ENCODE results near the gene FAP. TPM values are rescaled to one million over a fixed set of nuclear protein-coding genes. Genes with fewer than 3 reads are reported as not detected.
A peak's percentile ranks its signal among the peaks of the same experiment; 100 is the strongest.

The FAP gene
- total RNA-seq, 2 experiments from 2014 or later = not detected

DNA sequence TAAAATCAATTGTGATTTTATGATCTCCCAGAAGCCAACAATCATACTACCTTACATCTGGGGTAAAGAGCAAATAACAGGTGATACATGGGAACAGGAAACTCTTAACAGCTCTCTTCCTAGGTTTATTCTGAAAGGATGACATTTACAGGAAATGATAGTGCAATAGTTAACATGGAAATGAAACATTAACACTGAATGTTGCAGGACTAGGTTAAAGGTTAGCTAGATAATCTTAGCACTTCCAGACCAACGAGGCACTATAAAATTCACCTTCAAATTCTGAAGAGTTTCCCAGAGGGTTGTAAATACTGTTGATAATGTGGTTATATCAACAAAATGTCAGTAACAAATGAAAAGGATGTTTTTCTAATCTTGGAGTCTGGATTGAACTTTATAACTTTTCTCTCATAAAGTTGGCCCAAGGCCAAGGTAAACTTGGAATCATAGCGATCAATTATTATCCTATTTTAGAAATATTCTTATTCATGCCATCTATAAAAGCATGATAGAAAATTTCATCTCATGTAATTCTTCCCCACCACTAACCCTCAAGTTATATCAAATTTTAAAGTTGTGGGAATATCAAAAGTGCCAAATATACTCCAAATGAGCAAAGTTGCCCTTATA is 58.3 kb downstream of the FAP start:
- Mint-ChIP-seq H3K27me3 (peaks cover 4% of the 10 kb centered on the region), H3K4me3 (no peak overlapping the region), H3K36me3 (ENCODE audit: low read depth) (no peaks in the 10 kb centered on the region), H3K27ac (no peak overlapping the region), H3K4me1 (peaks cover 4% of the 10 kb centered on the region), H3K9me3 (ENCODE audit: low read depth) (no peaks in the 10 kb centered on the region)
- ChIA-PET POLR2A (no interaction called here), CTCF (interaction anchor here (0.6 to 1.3 kb wide), 3 partner anchors 60 to 150 kb away, joined by 3 to 4 read pairs (median 4); no protein-coding TSS in a partner anchor)
- no peak for DNase-seq
- no peak for ATAC-seq
- intact Hi-C loops (cut with DNase I, micrococcal nuclease) = no loop called here

DNA sequence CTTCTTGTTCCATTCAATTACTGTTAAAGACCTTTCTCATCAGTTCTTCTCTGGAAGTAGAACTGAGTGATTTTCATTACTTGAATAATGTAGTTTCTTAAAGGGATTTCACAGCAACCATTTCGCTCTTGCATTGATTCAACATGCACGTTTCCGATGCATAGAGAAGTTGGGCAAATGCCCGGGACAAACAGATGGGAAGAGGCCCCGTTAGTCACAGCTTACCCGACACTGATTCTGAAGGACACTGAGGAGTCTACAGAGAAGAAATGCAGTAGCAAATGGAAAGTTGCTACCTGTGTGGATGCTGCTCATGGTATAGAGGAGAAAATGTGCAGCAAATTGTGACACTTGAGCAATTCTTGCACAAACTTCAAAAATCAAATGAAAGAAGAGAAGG is 58.9 kb downstream of the FAP start:
- POLR2A ChIA-PET = no interaction called here
- CTCF ChIA-PET = interaction anchor here (0.6 kb wide), 2 partner anchors 114 to 151 kb away, joined by 3 to 4 read pairs; no protein-coding TSS in a partner anchor
- Mint-ChIP-seq H3K4me3 (no peak overlapping the region), H3K9me3 (ENCODE audit: low read depth) (no peaks in the 10 kb centered on the region), H3K36me3 (ENCODE audit: low read depth) (no peaks in the 10 kb centered on the region), H3K27ac (no peak overlapping the region), H3K4me1 (peaks cover 4% of the 10 kb centered on the region), H3K27me3 (peaks cover 6% of the 10 kb centered on the region)
- intact Hi-C loops (cut with DNase I, micrococcal nuclease) = no loop called here
- DNase-seq (no peak), ATAC-seq (no peak)

DNA sequence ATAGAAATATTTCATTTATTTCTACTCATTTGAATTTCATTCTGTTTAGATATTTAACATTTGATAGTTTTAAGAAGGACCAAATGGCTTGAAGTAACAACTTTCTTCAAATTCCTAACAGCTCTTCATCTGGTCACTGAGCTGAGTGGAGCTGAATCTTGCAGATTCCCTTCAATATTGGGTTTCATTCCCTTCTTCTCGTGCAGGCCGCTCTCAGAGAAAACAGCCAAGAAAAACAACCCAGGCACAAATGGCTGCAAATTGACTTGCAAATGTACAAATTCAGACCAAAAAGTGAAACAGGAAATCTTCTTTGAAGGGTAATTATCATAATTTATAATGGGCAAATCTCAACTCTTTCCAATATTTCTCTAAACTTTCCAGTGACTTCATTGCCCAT is 60.9 kb downstream of the FAP start:
- no peak for ATAC-seq
- intact Hi-C loops (cut with DNase I, micrococcal nuclease) = no loop called here
- ChIA-PET CTCF (interaction anchor here (1.0 to 1.5 kb wide), 3 partner anchors 14 to 39 kb away, joined by 3 read pairs; no protein-coding TSS in a partner anchor), POLR2A (no interaction called here)
- H3K27me3 Mint-ChIP-seq = peaks cover 12% of the 10 kb centered on the region
- no peak overlapping the region for H3K27ac Mint-ChIP-seq
- H3K4me1 Mint-ChIP-seq = peaks cover 4% of the 10 kb centered on the region
- H3K9me3 Mint-ChIP-seq (ENCODE audit: low read depth) = no peaks in the 10 kb centered on the region
- no peak overlapping the region for H3K4me3 Mint-ChIP-seq
- H3K36me3 Mint-ChIP-seq (ENCODE audit: low read depth) = no peaks in the 10 kb centered on the region
- DNase-seq = no peak

DNA sequence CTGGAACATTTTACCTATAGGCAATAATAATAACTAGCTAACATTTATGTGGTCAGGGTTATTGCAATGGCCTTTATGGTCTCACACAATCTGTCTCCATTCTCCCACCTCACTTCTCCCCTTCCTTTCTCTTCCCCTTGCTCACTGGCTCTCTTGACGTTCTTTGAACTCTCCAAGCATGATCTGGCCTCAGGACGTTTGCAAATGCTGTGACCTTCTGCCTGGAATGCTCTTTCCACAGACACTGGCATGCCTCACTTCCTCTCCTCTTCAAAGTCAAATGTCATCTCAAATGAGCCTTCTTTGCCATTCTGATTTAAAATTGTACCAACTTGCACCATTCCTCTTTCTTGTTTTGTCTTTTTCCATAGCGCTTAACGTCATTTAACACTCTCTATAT is 65.9 kb downstream of the FAP start:
- Mint-ChIP-seq H3K27me3 (peaks cover 23% of the 10 kb centered on the region), H3K4me3 (no peak overlapping the region), H3K27ac (no peak overlapping the region), H3K4me1 (no peaks in the 10 kb centered on the region), H3K36me3 (ENCODE audit: low read depth) (no peaks in the 10 kb centered on the region), H3K9me3 (ENCODE audit: low read depth) (no peaks in the 10 kb centered on the region)
- ATAC-seq = no peak
- CTCF ChIA-PET = interaction anchor here (1.0 kb wide), 1 partner anchor 25 kb away, joined by 5 read pairs; the partner anchor contains the start of gene GCG
- POLR2A ChIA-PET = no interaction called here
- intact Hi-C loops (cut with DNase I, micrococcal nuclease) = no loop called here
- no peak for DNase-seq

DNA sequence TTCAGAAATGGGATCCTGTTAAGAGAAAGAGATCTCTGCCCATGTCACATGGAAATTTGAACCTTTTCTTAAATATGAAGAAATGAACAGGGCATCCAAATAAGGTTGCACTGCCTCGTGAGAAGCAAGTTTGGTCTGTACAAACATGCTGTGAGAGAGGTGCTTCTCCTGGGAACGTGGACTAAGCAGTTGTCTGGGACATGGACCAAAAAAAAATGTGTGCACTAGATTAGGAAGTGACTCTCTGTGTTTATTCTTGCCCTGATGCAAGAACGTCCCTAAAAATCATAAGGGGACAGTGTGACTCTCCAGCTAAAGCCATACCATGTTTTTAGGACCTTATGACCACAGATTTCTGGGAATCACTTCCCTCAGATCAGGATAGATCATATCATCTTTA is 67.5 kb downstream of the FAP start:
- POLR2A ChIA-PET = interaction anchor here (0.6 kb wide), 1 partner anchor 358 kb away, joined by 4 read pairs; no protein-coding TSS in a partner anchor
- Mint-ChIP-seq H3K27ac (no peak overlapping the region), H3K36me3 (ENCODE audit: low read depth) (no peaks in the 10 kb centered on the region), H3K4me1 (no peaks in the 10 kb centered on the region), H3K9me3 (ENCODE audit: low read depth) (no peaks in the 10 kb centered on the region), H3K4me3 (no peak overlapping the region), H3K27me3 (peaks cover 23% of the 10 kb centered on the region)
- DNase-seq (no peak), ATAC-seq (no peak)
- intact Hi-C loops (cut with DNase I, micrococcal nuclease) = no loop called here
- CTCF ChIA-PET = no interaction called here

DNA sequence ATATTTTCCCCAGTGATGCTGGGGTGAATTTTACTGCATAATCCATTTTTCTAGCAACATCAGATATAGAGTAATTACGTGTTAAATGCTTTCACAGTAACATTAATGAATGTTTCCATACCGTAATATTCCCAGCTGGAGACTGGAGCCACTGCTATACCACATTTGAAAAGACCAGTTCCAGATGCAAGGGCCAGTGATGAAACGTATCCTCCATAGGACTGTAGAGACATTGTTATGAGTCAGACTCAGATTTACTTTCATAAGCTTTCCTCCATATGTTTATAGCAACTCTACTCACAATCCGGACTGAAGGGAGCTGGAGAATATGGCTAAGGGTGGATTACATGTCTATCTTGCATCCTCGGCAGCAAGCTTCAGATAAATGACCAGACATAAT is 68.5 kb downstream of the FAP start:
- Mint-ChIP-seq H3K27me3 (peaks cover 19% of the 10 kb centered on the region), H3K4me3 (no peak overlapping the region), H3K4me1 (no peaks in the 10 kb centered on the region), H3K36me3 (ENCODE audit: low read depth) (no peaks in the 10 kb centered on the region), H3K9me3 (ENCODE audit: low read depth) (no peaks in the 10 kb centered on the region), H3K27ac (no peak overlapping the region)
- ChIA-PET CTCF (no interaction called here), POLR2A (no interaction called here)
- ATAC-seq = no peak
- no peak for DNase-seq
- intact Hi-C loops (cut with DNase I, micrococcal nuclease) = no loop called here

DNA sequence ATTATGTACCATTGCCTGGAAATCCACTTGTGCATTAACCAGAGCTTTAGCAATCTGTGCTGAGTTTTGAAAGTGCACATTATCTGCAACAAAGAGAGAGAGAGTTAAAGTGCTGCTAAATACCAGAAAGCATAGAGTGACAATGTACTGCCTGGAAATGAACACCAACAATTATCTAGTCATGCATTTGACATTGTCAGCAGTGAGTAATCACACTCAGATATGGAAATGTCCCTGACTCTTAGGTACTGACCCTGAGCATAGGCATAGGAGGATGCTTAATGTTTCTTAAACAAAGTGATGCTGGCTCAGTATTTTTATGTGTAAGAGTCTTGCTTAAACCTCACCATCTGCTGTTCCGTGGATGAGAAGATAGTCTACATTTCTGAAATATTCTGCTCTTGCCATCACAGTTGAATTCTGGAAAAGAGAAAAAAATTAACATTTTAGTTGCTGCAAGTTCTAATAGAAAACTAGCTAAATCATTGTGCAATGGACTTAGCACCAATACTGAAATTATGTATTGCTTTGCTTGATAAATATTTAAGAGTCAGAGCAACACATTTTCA is 70.4 kb downstream of the FAP start:
- no peak for DNase-seq
- intact Hi-C loops (cut with DNase I, micrococcal nuclease) = no loop called here
- POLR2A ChIA-PET = interaction anchor here (0.7 kb wide), 1 partner anchor 98 kb away, joined by 4 read pairs; no protein-coding TSS in a partner anchor
- H3K27me3 Mint-ChIP-seq = peaks cover 18% of the 10 kb centered on the region
- CTCF ChIA-PET = interaction anchor here (1.9 kb wide), 1 partner anchor 7 kb away, joined by 6 read pairs; no protein-coding TSS in a partner anchor
- no peaks in the 10 kb centered on the region for H3K9me3 Mint-ChIP-seq (ENCODE audit: low read depth)
- H3K4me1 Mint-ChIP-seq = no peaks in the 10 kb centered on the region
- no peaks in the 10 kb centered on the region for H3K36me3 Mint-ChIP-seq (ENCODE audit: low read depth)
- peak; percentile 88 for ATAC-seq
- H3K27ac Mint-ChIP-seq = no peak overlapping the region
- no peak overlapping the region for H3K4me3 Mint-ChIP-seq

DNA sequence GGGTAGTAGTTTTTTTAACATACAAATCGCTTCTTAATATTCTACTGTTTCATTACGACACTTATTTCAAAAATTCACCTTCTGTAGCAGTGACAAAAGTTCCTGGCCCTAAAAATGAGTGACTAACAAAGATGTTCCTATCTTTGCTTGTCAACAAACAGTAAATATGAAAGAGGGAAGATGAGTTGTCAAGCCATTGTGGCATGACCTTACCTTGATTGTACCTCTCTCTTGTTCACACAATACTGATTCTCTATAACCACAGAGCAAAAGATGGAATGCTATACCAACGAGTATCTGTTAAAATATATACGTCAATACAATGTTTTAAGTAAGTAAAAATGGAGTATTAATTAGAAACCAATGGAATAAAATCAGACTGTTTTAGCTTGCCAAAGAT is 76.5 kb downstream of the FAP start:
- H3K4me3 Mint-ChIP-seq = no peak overlapping the region
- ChIA-PET POLR2A (no interaction called here), CTCF (interaction anchor here (0.6 to 1.8 kb wide), 5 partner anchors 10 to 183 kb away, joined by 3 to 6 read pairs (median 4); no protein-coding TSS in a partner anchor)
- peaks cover 22% of the 10 kb centered on the region for H3K27me3 Mint-ChIP-seq
- intact Hi-C loops (cut with DNase I, micrococcal nuclease) = no loop called here
- no peaks in the 10 kb centered on the region for H3K9me3 Mint-ChIP-seq (ENCODE audit: low read depth)
- DNase-seq (no peak), ATAC-seq (no peak)
- H3K4me1 Mint-ChIP-seq = peaks cover 6% of the 10 kb centered on the region
- no peaks in the 10 kb centered on the region for H3K36me3 Mint-ChIP-seq (ENCODE audit: low read depth)
- H3K27ac Mint-ChIP-seq = no peak overlapping the region

DNA sequence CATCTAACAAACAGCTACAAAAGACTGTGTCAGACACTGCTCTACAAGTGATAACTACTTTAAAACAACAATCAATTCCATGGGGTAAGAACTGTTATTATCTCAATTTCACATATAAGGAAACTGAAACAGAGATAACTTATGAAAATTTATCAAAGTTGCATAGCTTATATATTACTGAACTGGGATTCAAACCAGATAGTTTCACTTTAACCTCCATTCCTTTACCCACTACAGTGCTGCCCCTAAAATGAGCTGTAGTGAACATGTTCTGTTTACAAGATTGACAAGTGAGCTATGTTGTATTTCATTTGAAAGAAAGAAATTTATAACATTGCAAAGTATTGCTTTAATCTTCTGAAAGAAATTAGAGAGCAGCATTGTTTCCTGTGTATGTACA is 77.1 kb downstream of the FAP start:
- no peak overlapping the region for H3K27ac Mint-ChIP-seq
- no peak for DNase-seq
- no peak overlapping the region for H3K4me3 Mint-ChIP-seq
- H3K27me3 Mint-ChIP-seq = peaks cover 22% of the 10 kb centered on the region
- no peaks in the 10 kb centered on the region for H3K36me3 Mint-ChIP-seq (ENCODE audit: low read depth)
- CTCF ChIA-PET = interaction anchor here (1.3 to 1.8 kb wide), 4 partner anchors 10 to 135 kb away, joined by 4 to 6 read pairs (median 4); no protein-coding TSS in a partner anchor
- peak; percentile 30 for ATAC-seq
- intact Hi-C loops (cut with DNase I, micrococcal nuclease) = no loop called here
- peaks cover 6% of the 10 kb centered on the region for H3K4me1 Mint-ChIP-seq
- POLR2A ChIA-PET = no interaction called here
- no peaks in the 10 kb centered on the region for H3K9me3 Mint-ChIP-seq (ENCODE audit: low read depth)

DNA sequence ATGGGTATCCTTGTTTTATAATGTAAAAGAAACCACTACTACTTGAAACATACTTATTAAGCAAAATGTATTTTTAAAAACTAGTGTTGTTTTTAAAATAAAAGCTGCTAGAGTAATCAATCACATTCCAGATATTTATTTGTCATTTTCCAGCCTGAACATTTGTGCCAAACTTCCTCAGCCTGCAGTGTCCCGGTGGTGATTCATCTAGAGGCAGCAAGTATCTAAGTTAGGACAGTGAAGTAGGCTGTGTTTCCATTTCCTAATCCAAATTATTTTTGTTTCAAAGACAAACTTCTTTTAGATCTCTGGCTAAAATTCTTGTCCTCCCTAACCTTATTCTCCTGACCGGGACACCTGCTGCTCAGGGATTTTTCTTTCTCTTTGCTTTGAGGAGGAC is 78.4 kb downstream of the FAP start:
- Mint-ChIP-seq H3K4me1 (peaks cover 6% of the 10 kb centered on the region), H3K36me3 (ENCODE audit: low read depth) (no peaks in the 10 kb centered on the region), H3K4me3 (no peak overlapping the region), H3K27me3 (peaks cover 26% of the 10 kb centered on the region), H3K9me3 (ENCODE audit: low read depth) (no peaks in the 10 kb centered on the region), H3K27ac (no peak overlapping the region)
- DNase-seq = no peak
- intact Hi-C loops (cut with DNase I, micrococcal nuclease) = no loop called here
- ChIA-PET POLR2A (no interaction called here), CTCF (interaction anchor here (1.7 kb wide), 1 partner anchor 17 kb away, joined by 4 read pairs; no protein-coding TSS in a partner anchor)
- no peak for ATAC-seq

DNA sequence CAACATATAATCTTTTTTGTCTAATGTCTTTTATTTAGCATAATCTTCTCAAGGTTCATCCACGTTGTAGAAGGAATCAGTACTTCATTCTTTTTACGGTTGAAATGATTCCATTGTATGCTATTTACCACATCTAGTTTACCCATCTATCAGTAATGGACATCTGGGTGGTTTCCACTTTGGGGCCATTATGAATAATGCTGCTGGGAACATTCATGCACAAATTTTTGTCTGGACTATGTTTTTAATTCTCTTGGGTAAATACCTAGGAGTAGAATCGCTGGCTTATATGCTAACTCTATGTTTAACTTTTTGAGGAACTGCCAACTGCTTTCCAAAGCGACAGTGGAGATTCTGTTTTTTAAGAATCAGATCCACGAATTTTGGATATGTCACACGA is 83.8 kb downstream of the FAP start:
- no peak for ATAC-seq
- intact Hi-C loops (cut with DNase I, micrococcal nuclease) = no loop called here
- CTCF ChIA-PET = interaction anchor here (0.9 to 2.0 kb wide), 2 partner anchors 11 to 139 kb away, joined by 5 to 8 read pairs; no protein-coding TSS in a partner anchor
- POLR2A ChIA-PET = no interaction called here
- H3K9me3 Mint-ChIP-seq (ENCODE audit: low read depth) = no peaks in the 10 kb centered on the region
- no peak for DNase-seq
- peaks cover 24% of the 10 kb centered on the region for H3K27me3 Mint-ChIP-seq
- no peak overlapping the region for H3K27ac Mint-ChIP-seq
- H3K4me1 Mint-ChIP-seq = no peaks in the 10 kb centered on the region
- H3K36me3 Mint-ChIP-seq (ENCODE audit: low read depth) = no peaks in the 10 kb centered on the region
- H3K4me3 Mint-ChIP-seq = no peak overlapping the region

DNA sequence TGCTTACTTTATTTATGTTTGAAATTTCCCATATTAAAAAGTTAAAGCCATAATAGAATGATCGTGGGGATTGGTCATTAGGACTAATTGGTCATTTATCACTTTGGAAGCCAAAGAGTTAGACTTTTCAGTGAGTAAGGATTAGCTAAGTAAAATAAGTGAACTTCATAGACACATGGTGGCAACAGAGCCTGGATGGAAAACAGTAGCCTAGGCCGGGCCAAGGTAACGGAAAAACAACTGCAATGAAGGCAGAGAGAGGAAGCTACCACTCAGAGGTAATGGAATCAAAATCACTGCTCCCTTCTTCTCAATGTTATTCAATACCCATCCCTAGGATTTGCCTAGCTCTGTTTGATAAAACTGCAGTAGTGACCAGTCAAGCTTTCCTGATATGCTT is 87.1 kb downstream of the FAP start:
- ATAC-seq (no peak), DNase-seq (no peak)
- Mint-ChIP-seq H3K36me3 (ENCODE audit: low read depth) (no peaks in the 10 kb centered on the region), H3K4me1 (no peaks in the 10 kb centered on the region), H3K27ac (no peak overlapping the region), H3K4me3 (no peak overlapping the region), H3K27me3 (peaks cover 28% of the 10 kb centered on the region), H3K9me3 (ENCODE audit: low read depth) (no peaks in the 10 kb centered on the region)
- intact Hi-C loops (cut with DNase I, micrococcal nuclease) = no loop called here
- ChIA-PET CTCF (interaction anchor here (0.6 to 4.9 kb wide), 6 partner anchors 11 to 232 kb away, joined by 3 to 87 read pairs (median 4); no protein-coding TSS in a partner anchor), POLR2A (no interaction called here)

Measured in activated CD4-positive, alpha-beta T cell treated with anti-CD3 and anti-CD28 coated beads for 36 hours (primary cell).